ENCODE results near the gene RALGAPA2. TPM values are rescaled to one million over a fixed set of nuclear protein-coding genes. Genes with fewer than 3 reads are reported as not detected.

RALGAPA2 gene
- total RNA-seq, 1 donor from 2014 or later = 21.0 TPM

GRCh38 chr20:20373091-20373571 lies 339.3 kb downstream of the RALGAPA2 start:
- no peaks in the 10 kb centered on the region for H3K36me3 ChIP-seq
- no peaks in the 10 kb centered on the region for H3K9me3 ChIP-seq (replicated peaks)
- H3K27ac ChIP-seq (replicated peaks) = no peak overlapping the region
- DNase-seq = no peak
- peaks cover 98% of the 10 kb centered on the region for H3K27me3 ChIP-seq (ENCODE audit: low read depth)
- intact Hi-C loops (cut with micrococcal nuclease) = loop anchor here (10.0 kb wide), 1 partner anchor 62 kb away; no protein-coding TSS in a partner anchor
- no peak overlapping the region for H3K4me3 ChIP-seq
- H3K4me1 ChIP-seq = peaks cover 13% of the 10 kb centered on the region
- no peak for TF ChIP-seq CTCF (IDR thresholded peaks at IDR 0.05; ENCODE audit: borderline replicate concordance)

GRCh38 chr20:20371681-20372080 lies 340.8 kb downstream of the RALGAPA2 start:
- H3K4me3 ChIP-seq = no peak overlapping the region
- H3K36me3 ChIP-seq = no peaks in the 10 kb centered on the region
- no peak for TF ChIP-seq CTCF (IDR thresholded peaks at IDR 0.05; ENCODE audit: borderline replicate concordance)
- no peak overlapping the region for H3K27ac ChIP-seq (replicated peaks)
- H3K27me3 ChIP-seq (ENCODE audit: low read depth) = peaks cover 98% of the 10 kb centered on the region
- H3K9me3 ChIP-seq (replicated peaks) = no peaks in the 10 kb centered on the region
- no peak for DNase-seq
- H3K4me1 ChIP-seq = peaks cover 22% of the 10 kb centered on the region
- intact Hi-C loops (cut with micrococcal nuclease) = loop anchor here (10.0 kb wide), 1 partner anchor 63 kb away; no protein-coding TSS in a partner anchor

- Histone ChIP-seq H3K27ac (replicated peaks) (no peak overlapping the region), H3K4me1 (peaks cover 25% of the 10 kb centered on the region), H3K27me3 (ENCODE audit: low read depth) (peaks cover 99% of the 10 kb centered on the region), H3K4me3 (no peak overlapping the region), H3K36me3 (no peaks in the 10 kb centered on the region), H3K9me3 (replicated peaks) (no peaks in the 10 kb centered on the region)
- no peak for DNase-seq
- intact Hi-C loops (cut with micrococcal nuclease) = loop anchor here (10.0 kb wide), 1 partner anchor 64 kb away; no protein-coding TSS in a partner anchor
- TF ChIP-seq CTCF (IDR thresholded peaks at IDR 0.05; ENCODE audit: borderline replicate concordance) = no peak
These were observed 341.4 kb downstream of the RALGAPA2 start for GRCh38 chr20:20371083-20371482.

GRCh38 chr20:20370094-20370575 lies 342.3 kb downstream of the RALGAPA2 start:
- intact Hi-C loops (cut with micrococcal nuclease) = loop anchor here (10.0 kb wide), 1 partner anchor 65 kb away; no protein-coding TSS in a partner anchor
- Histone ChIP-seq H3K4me1 (peaks cover 25% of the 10 kb centered on the region), H3K27me3 (ENCODE audit: low read depth) (peaks cover 99% of the 10 kb centered on the region), H3K27ac (replicated peaks) (no peak overlapping the region), H3K4me3 (peak overlapping the region; percentile 52), H3K9me3 (replicated peaks) (no peaks in the 10 kb centered on the region), H3K36me3 (no peaks in the 10 kb centered on the region)
- no peak for TF ChIP-seq CTCF (IDR thresholded peaks at IDR 0.05; ENCODE audit: borderline replicate concordance)
- no peak for DNase-seq

- intact Hi-C loops (cut with micrococcal nuclease) = loop anchor here (10.0 kb wide), 2 partner anchors 65 to 205 kb away; no protein-coding TSS in a partner anchor
- H3K9me3 ChIP-seq (replicated peaks) = no peaks in the 10 kb centered on the region
- peak overlapping the region; percentile 52 for H3K4me3 ChIP-seq
- no peaks in the 10 kb centered on the region for H3K36me3 ChIP-seq
- H3K27ac ChIP-seq (replicated peaks) = no peak overlapping the region
- H3K4me1 ChIP-seq = peaks cover 27% of the 10 kb centered on the region
- DNase-seq = no peak
- peaks cover 99% of the 10 kb centered on the region for H3K27me3 ChIP-seq (ENCODE audit: low read depth)
- TF ChIP-seq CTCF (IDR thresholded peaks at IDR 0.05; ENCODE audit: borderline replicate concordance) = no peak
These were observed 343.0 kb downstream of the RALGAPA2 start for GRCh38 chr20:20369250-20370093.
